Astrocyte (in vitro differentiated cells and primary cell): ENCODE measurements around the gene FGF19. TPM values are rescaled to one million over a fixed set of nuclear protein-coding genes. Genes with fewer than 3 reads are reported as not detected.

Experiments
- DNase-seq: peaks from one replicate; pipeline ENCODE4 v3.0.0-alpha.2; 2010; ENCODE audit warnings: low read depth
- FAIRE-seq: peaks from 2 replicates; lab custom pipeline; 2011; peaks lifted over from hg19 to GRCh38; lab: Jason Lieb, UNC
- H2AFZ ChIP-seq: 2 replicates; pipeline ENCODE4 v1.6.0; 2012; ENCODE audit warnings: low read depth, low read length, inconsistent platforms
- H3K27ac ChIP-seq: 2 replicates; pipeline ENCODE4 v1.5.1; 2011; ENCODE audit warnings: low read depth, low read length, inconsistent platforms
- H3K27me3 ChIP-seq: 2 replicates; pipeline ENCODE4 v1.6.0; 2011; ENCODE audit warnings: low read length, inconsistent platforms; ENCODE audit not compliant: insufficient read depth
- H3K36me3 ChIP-seq: 2 replicates; pipeline ENCODE4 v1.5.1; 2011; ENCODE audit warnings: low read length, inconsistent platforms; ENCODE audit not compliant: insufficient read depth
- H3K4me1 ChIP-seq: 2 replicates; pipeline ENCODE4 v1.5.1; 2011; ENCODE audit warnings: low read length, inconsistent platforms; ENCODE audit not compliant: insufficient read depth
- H3K4me2 ChIP-seq: 2 replicates; pipeline ENCODE4 v1.6.0; 2012; ENCODE audit warnings: low read length, inconsistent platforms
- H3K4me3 ChIP-seq: 2 replicates; pipeline ENCODE4 v1.5.1; 2011; ENCODE audit warnings: low read depth, mild to moderate bottlenecking, low read length, inconsistent platforms; ENCODE audit not compliant: insufficient read depth
- H3K79me2 ChIP-seq: 2 replicates; pipeline ENCODE4 v1.6.0; 2012; ENCODE audit warnings: mild to moderate bottlenecking, low read length, inconsistent platforms; ENCODE audit not compliant: insufficient read depth
- H3K9ac ChIP-seq: 2 replicates; pipeline ENCODE4 v1.6.0; 2012; ENCODE audit warnings: mild to moderate bottlenecking, low read length, inconsistent platforms
- H3K9me3 ChIP-seq: 2 replicates; pipeline ENCODE4 v1.5.1; 2012; ENCODE audit warnings: low read depth, mild to moderate bottlenecking, low read length, inconsistent platforms; ENCODE audit not compliant: insufficient read depth
- H4K20me1 ChIP-seq: 2 replicates; pipeline ENCODE4 v1.6.0; 2012; ENCODE audit warnings: low read length, inconsistent platforms; ENCODE audit not compliant: insufficient read depth
- H3K27ac Mint-ChIP-seq: one replicate; pipeline ENCODE4 v1.8.0; 2021; ENCODE audit warnings: mild to moderate bottlenecking, mixed read lengths; ENCODE audit not compliant: unreplicated experiment
- H3K27me3 Mint-ChIP-seq: one replicate; pipeline ENCODE4 v1.8.0; 2021; ENCODE audit warnings: low read depth, mixed read lengths; ENCODE audit not compliant: unreplicated experiment
- H3K36me3 Mint-ChIP-seq: one replicate; pipeline ENCODE4 v1.8.0; 2021; ENCODE audit warnings: low read depth, mixed read lengths; ENCODE audit not compliant: unreplicated experiment
- H3K4me1 Mint-ChIP-seq: one replicate; pipeline ENCODE4 v1.8.0; 2021; ENCODE audit warnings: low read depth, mixed read lengths; ENCODE audit not compliant: unreplicated experiment
- H3K4me3 Mint-ChIP-seq: one replicate; pipeline ENCODE4 v1.8.0; 2021; ENCODE audit warnings: mild to moderate bottlenecking, moderate library complexity, mixed read lengths; ENCODE audit not compliant: unreplicated experiment
- H3K9me3 Mint-ChIP-seq: one replicate; pipeline ENCODE4 v1.8.0; 2021; ENCODE audit warnings: mild to moderate bottlenecking, mixed read lengths; ENCODE audit not compliant: unreplicated experiment
- EZH2 ChIP-seq: IDR thresholded peaks from 2 replicates; pipeline ENCODE4 v1.6.1; 2012; ENCODE audit warnings: mild to moderate bottlenecking, low read length, inconsistent platforms; ENCODE audit not compliant: insufficient read depth
- total RNA-seq: library from RNA; stranded (reverse); gene quantifications from 2 replicates; pipeline ENCODE4 v1.2.1, GENCODE V29; 2021
- TF ChIP-seq, protein P1 (sequence below): IDR thresholded peaks from 2 replicates; pipeline ENCODE4 v1.5.1; 2011; ENCODE audit warnings: low read depth, mild to moderate bottlenecking, inconsistent platforms, low read length, moderate library complexity; ENCODE audit not compliant: insufficient read depth

FGF19 gene
- total RNA-seq, 1 donor from 2014 or later = not detected

GRCh38 chr11:69667619-69668604, 35.9 kb downstream of the FGF19 start:
- no peak overlapping the region for H3K27ac ChIP-seq
- peaks cover 41% of the 10 kb centered on the region for H4K20me1 ChIP-seq
- peaks cover 8% of the 10 kb centered on the region for H3K4me1 ChIP-seq
- DNase-seq = no peak
- H3K9me3 ChIP-seq = no peaks in the 10 kb centered on the region
- Mint-ChIP-seq H3K4me3 (no peak overlapping the region), H3K9me3 (no peaks in the 10 kb centered on the region), H3K27ac (no peak overlapping the region), H3K4me1 (peaks cover 3% of the 10 kb centered on the region), H3K27me3 (peaks cover 2% of the 10 kb centered on the region), H3K36me3 (peaks cover 26% of the 10 kb centered on the region)
- TF ChIP-seq, protein P1, sequence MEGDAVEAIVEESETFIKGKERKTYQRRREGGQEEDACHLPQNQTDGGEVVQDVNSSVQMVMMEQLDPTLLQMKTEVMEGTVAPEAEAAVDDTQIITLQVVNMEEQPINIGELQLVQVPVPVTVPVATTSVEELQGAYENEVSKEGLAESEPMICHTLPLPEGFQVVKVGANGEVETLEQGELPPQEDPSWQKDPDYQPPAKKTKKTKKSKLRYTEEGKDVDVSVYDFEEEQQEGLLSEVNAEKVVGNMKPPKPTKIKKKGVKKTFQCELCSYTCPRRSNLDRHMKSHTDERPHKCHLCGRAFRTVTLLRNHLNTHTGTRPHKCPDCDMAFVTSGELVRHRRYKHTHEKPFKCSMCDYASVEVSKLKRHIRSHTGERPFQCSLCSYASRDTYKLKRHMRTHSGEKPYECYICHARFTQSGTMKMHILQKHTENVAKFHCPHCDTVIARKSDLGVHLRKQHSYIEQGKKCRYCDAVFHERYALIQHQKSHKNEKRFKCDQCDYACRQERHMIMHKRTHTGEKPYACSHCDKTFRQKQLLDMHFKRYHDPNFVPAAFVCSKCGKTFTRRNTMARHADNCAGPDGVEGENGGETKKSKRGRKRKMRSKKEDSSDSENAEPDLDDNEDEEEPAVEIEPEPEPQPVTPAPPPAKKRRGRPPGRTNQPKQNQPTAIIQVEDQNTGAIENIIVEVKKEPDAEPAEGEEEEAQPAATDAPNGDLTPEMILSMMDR = no peak
- TF ChIP-seq EZH2 = no peak
- no peak overlapping the region for H3K4me2 ChIP-seq
- H3K4me3 ChIP-seq = no peak overlapping the region
- H3K27me3 ChIP-seq = no peaks in the 10 kb centered on the region
- FAIRE-seq = no peak
- peaks cover 31% of the 10 kb centered on the region for H3K36me3 ChIP-seq
- no peak overlapping the region for H3K9ac ChIP-seq
- H3K79me2 ChIP-seq = peaks cover 15% of the 10 kb centered on the region
- no peak overlapping the region for H2AFZ ChIP-seq

DNA sequence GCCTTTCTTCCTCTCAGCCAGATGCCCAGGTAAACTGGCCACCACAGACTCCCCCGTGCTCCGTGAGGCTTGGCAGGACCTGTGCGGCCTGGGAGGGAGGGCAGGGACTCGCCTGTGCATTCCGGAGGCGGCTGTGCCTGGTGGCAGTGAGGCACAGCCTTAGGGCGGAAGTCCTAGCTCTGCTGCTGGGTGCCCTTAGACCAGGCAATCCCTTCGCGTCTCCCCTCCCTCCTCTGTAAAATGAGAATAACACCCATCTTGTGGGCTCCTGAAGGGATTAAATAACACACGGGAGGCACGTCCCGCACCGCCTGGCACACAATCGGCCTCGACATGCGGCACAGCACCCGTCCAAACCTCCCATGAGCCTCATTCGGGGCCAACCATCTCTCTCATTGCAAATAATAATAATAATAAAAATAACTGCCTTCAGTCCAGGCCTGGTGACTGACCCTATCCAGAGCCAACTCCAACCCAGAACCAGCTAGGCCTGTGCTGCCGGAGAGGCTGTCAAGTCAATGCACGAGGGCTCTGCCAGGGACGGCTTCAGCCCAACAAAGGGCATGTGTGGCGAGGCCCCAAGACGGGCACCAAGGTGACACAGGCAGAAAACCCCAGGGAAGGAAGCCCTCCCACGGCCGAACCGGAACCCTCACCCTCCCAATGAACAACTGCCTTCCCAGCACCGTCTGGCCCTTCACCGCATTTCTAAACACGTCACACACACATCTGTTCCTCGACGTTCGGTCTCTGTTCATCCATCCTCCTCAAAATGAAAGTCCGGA, 36.9 kb downstream of the FGF19 start:
- Histone ChIP-seq H3K27ac (no peak overlapping the region), H3K9ac (no peak overlapping the region), H3K4me1 (peaks cover 8% of the 10 kb centered on the region), H4K20me1 (peaks cover 34% of the 10 kb centered on the region), H3K4me2 (no peak overlapping the region), H3K4me3 (no peak overlapping the region), H3K9me3 (no peaks in the 10 kb centered on the region), H2AFZ (no peak overlapping the region), H3K27me3 (no peaks in the 10 kb centered on the region), H3K79me2 (peaks cover 6% of the 10 kb centered on the region), H3K36me3 (peaks cover 26% of the 10 kb centered on the region)
- H3K4me3 Mint-ChIP-seq = no peak overlapping the region
- no peak for FAIRE-seq
- no peak for DNase-seq
- no peaks in the 10 kb centered on the region for H3K9me3 Mint-ChIP-seq
- peaks cover 4% of the 10 kb centered on the region for H3K4me1 Mint-ChIP-seq
- no peak for TF ChIP-seq EZH2
- TF ChIP-seq, protein P1 = no peak
- no peak overlapping the region for H3K27ac Mint-ChIP-seq
- H3K27me3 Mint-ChIP-seq = peaks cover 2% of the 10 kb centered on the region
- peaks cover 30% of the 10 kb centered on the region for H3K36me3 Mint-ChIP-seq
